ENCODE measurements around the gene IMPG1. TPM values are rescaled to one million over a fixed set of nuclear protein-coding genes. Genes with fewer than 3 reads are reported as not detected.

Gene IMPG1
- total and polyA plus RNA-seq, 10 of the 15 experiments (the other 5 are each of a cell fraction or from before 2014, with no cell fraction given) = not detected

DNA sequence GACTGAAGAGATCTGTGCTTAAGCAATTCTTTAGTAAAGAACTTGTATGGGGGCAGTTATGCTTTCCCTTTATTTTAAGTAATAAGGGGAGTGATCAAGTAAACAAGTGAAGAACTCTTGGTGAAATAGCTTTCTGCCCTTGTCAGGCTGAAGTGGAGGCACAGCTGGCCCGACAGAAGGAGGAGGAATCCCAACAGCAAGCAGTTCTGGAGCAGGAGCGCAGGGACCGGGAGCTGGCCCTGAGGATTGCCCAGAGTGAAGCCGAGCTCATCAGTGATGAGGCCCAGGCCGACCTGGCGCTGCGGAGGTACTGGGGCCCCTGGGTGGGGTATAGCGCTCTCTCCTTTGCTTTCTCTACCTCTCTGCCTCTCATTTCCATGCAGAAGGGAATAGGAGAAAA, 180.1 kb downstream of the IMPG1 start:
- in situ Hi-C loops (cut with MboI) = no loop called here
- Histone ChIP-seq H3K79me2 (ENCODE audit: control insufficient read depth, insufficient read depth, low read length) (no peaks in the 10 kb centered on the region), H2AFZ (ENCODE audit: control insufficient read depth, low read depth, low read length) (no peak overlapping the region), H3K27me3 (replicated peaks in 1 of 2; ENCODE audit: control insufficient read depth in 2 of 2, insufficient read depth in 2 of 2, low read length in 1 of 2) (no peaks in the 10 kb centered on the region), H3K4me1 (ENCODE audit: control insufficient read depth, insufficient read depth, low read length) (no peaks in the 10 kb centered on the region), H3K4me2 (ENCODE audit: control insufficient read depth, insufficient read depth) (no peak overlapping the region), H3K27ac (ENCODE audit: control insufficient read depth, insufficient read depth) (no peak overlapping the region), H4K20me1 (ENCODE audit: control insufficient read depth, insufficient read depth) (no peaks in the 10 kb centered on the region), H3K9me3 (replicated peaks; ENCODE audit: control insufficient read depth, insufficient read depth, low read length) (no peaks in the 10 kb centered on the region), H3K9ac (ENCODE audit: control insufficient read depth, insufficient read depth, low read length) (no peak overlapping the region), H3K4me3 (no peak overlapping the region), H3K36me3 (ENCODE audit: control insufficient read depth in 2 of 2, insufficient read depth in 2 of 2, low read length in 1 of 2) (no peaks in the 10 kb centered on the region; a peak in 2 of 4 replicates)
- FAIRE-seq = no peak
- BruUV-seq (replicated peaks) = no TSS peak
- TF ChIP-seq ATF7 (IDR thresholded peaks at IDR 0.05; ENCODE audit: low read depth) (no peak), MXI1 (IDR thresholded peaks at IDR 0.05; ENCODE audit: low read depth, low read length) (no peak), EED (IDR thresholded peaks at IDR 0.05; ENCODE audit: low read depth) (no peak), YBX1 (IDR thresholded peaks at IDR 0.05) (no peak), HDAC2 (IDR thresholded peaks at IDR 0.05) (no peak)
- TF ChIP-seq, protein P1, sequence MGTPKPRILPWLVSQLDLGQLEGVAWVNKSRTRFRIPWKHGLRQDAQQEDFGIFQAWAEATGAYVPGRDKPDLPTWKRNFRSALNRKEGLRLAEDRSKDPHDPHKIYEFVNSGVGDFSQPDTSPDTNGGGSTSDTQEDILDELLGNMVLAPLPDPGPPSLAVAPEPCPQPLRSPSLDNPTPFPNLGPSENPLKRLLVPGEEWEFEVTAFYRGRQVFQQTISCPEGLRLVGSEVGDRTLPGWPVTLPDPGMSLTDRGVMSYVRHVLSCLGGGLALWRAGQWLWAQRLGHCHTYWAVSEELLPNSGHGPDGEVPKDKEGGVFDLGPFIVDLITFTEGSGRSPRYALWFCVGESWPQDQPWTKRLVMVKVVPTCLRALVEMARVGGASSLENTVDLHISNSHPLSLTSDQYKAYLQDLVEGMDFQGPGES (IDR thresholded peaks at IDR 0.05) = no peak
- ChIA-PET RAD21 (ENCODE audit: unreplicated experiment) (interaction anchor here (1.0 to 2.9 kb wide), 8 partner anchors 13 to 969 kb away, joined by 3 to 14 read pairs (median 6); no protein-coding TSS in a partner anchor), SMC1A (ENCODE audit: uncharacterized antibody, unreplicated experiment) (interaction anchor here (0.8 to 2.8 kb wide), 9 partner anchors 8 to 969 kb away, joined by 3 to 24 read pairs (median 10); no protein-coding TSS in a partner anchor), CTCF (interaction anchor here (0.8 to 7.0 kb wide), 30 partner anchors 8 to 1565 kb away, joined by 3 to 157 read pairs (median 6); no protein-coding TSS in a partner anchor), POLR2A (interaction anchor here (1.0 to 1.3 kb wide), 2 partner anchors 20 to 31 kb away, joined by 3 read pairs; no protein-coding TSS in a partner anchor)
- intact Hi-C loops (cut with micrococcal nuclease; ENCODE audit: unreplicated experiment) = loop anchor here (2.0 kb wide), 1 partner anchor 1564 kb away; no protein-coding TSS in a partner anchor
- ATAC-seq = no peak
- no peak for DNase-seq (ENCODE audit: low read depth, low spot score)
- 74% methylated on average over 8 of the region's 8 CpGs for WGBS (ENCODE audit: insufficient coverage, insufficient replicate concordance, low lambda C conversion rate, missing lambda C conversion rate)

DNA sequence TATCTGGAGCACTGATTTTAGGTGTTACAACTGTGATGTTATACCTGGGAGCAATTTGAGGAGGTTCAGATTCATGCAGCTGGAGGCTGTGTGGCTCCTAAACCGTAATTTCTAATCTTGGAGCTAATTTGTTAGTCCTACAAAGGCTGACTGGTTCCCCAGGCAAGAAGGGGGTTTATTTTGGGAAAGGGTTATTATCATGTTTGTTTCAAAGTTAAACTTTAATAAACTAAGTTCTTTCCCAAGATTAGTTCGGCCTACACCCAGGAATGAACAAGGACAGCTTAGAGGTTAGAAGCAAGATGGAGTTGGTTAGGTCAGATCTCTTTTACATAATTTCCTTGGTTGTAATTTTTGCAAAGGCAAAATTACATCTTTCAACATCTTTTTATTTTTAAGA, 187.6 kb downstream of the IMPG1 start:
- H3K79me2 ChIP-seq (ENCODE audit: control insufficient read depth, insufficient read depth, low read length) = no peaks in the 10 kb centered on the region
- WGBS (ENCODE audit: insufficient coverage, insufficient replicate concordance, low lambda C conversion rate, missing lambda C conversion rate) = 9% methylated on average over 2 of the region's 2 CpGs
- in situ Hi-C loops (cut with MboI) = no loop called here
- H3K9me3 ChIP-seq (replicated peaks; ENCODE audit: control insufficient read depth, insufficient read depth, low read length) = no peaks in the 10 kb centered on the region
- POLR2A ChIA-PET = no interaction called here
- no peaks in the 10 kb centered on the region for H3K27me3 ChIP-seq (replicated peaks in 1 of 2; ENCODE audit: control insufficient read depth in 2 of 2, insufficient read depth in 2 of 2, low read length in 1 of 2)
- no peak overlapping the region for H3K4me2 ChIP-seq (ENCODE audit: control insufficient read depth, insufficient read depth)
- DNase-seq (ENCODE audit: low read depth, low spot score) (no peak), ATAC-seq (no peak), FAIRE-seq (no peak)
- intact Hi-C loops (cut with micrococcal nuclease; ENCODE audit: unreplicated experiment) = no loop called here
- CTCF ChIA-PET = interaction anchor here (4.6 kb wide), 1 partner anchor 9 kb away, joined by 35 read pairs; no protein-coding TSS in a partner anchor
- SMC1A ChIA-PET (ENCODE audit: uncharacterized antibody, unreplicated experiment) = interaction anchor here (2.2 kb wide), 1 partner anchor 9 kb away, joined by 13 read pairs; no protein-coding TSS in a partner anchor
- no TSS peak for BruUV-seq (replicated peaks)
- no peaks in the 10 kb centered on the region for H4K20me1 ChIP-seq (ENCODE audit: control insufficient read depth, insufficient read depth)
- H3K4me3 ChIP-seq = no peak overlapping the region
- no peaks in the 10 kb centered on the region for H3K4me1 ChIP-seq (ENCODE audit: control insufficient read depth, insufficient read depth, low read length)
- no peak overlapping the region for H3K27ac ChIP-seq (ENCODE audit: control insufficient read depth, insufficient read depth)
- no peak overlapping the region for H3K9ac ChIP-seq (ENCODE audit: control insufficient read depth, insufficient read depth, low read length)
- RAD21 ChIA-PET (ENCODE audit: unreplicated experiment) = no interaction called here
- no peaks in the 10 kb centered on the region; a peak in 1 of 4 replicates for H3K36me3 ChIP-seq (ENCODE audit: control insufficient read depth in 2 of 2, insufficient read depth in 2 of 2, low read length in 1 of 2)
- no peak overlapping the region for H2AFZ ChIP-seq (ENCODE audit: control insufficient read depth, low read depth, low read length)
- no peak for TF ChIP-seq GATAD2B (conservative IDR thresholded peaks at IDR 0.05; ENCODE audit: low read depth)
- no peak for TF ChIP-seq MYC (IDR thresholded peaks at IDR 0.05; ENCODE audit: insufficient read depth, insufficient read length, insufficient replicate concordance, low read length, severe bottlenecking)
- no peak for TF ChIP-seq PAX5 (IDR thresholded peaks at IDR 0.05; ENCODE audit: borderline replicate concordance, low read depth, low read length)
- no peak for TF ChIP-seq NFXL1 (IDR thresholded peaks at IDR 0.05; ENCODE audit: borderline replicate concordance)
- TF ChIP-seq, protein P2, sequence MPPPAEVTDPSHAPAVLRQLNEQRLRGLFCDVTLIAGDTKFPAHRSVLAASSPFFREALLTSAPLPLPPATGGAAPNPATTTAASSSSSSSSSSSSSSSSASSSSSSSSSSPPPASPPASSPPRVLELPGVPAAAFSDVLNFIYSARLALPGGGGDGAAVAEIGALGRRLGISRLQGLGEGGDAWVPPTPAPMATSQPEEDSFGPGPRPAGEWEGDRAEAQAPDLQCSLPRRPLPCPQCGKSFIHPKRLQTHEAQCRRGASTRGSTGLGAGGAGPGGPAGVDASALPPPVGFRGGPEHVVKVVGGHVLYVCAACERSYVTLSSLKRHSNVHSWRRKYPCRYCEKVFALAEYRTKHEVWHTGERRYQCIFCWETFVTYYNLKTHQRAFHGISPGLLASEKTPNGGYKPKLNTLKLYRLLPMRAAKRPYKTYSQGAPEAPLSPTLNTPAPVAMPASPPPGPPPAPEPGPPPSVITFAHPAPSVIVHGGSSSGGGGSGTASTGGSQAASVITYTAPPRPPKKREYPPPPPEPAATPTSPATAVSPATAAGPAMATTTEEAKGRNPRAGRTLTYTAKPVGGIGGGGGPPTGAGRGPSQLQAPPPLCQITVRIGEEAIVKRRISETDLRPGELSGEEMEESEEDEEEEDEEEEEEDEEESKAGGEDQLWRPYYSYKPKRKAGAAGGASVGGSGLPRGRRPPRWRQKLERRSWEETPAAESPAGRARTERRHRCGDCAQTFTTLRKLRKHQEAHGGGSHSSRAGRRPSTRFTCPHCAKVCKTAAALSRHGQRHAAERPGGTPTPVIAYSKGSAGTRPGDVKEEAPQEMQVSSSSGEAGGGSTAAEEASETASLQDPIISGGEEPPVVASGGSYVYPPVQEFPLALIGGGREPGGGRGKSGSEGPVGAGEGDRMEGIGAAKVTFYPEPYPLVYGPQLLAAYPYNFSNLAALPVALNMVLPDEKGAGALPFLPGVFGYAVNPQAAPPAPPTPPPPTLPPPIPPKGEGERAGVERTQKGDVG (CRISPR knock-in tag; IDR thresholded peaks at IDR 0.05) = no peak
- no peak for TF ChIP-seq CBX5 (IDR thresholded peaks at IDR 0.05; ENCODE audit: low read depth)
- TF ChIP-seq SREBF1 (IDR thresholded peaks at IDR 0.05; ENCODE audit: low read length) = no peak
- TF ChIP-seq SUPT20H (IDR thresholded peaks at IDR 0.05; ENCODE audit: borderline replicate concordance, control insufficient read depth, low read depth, low read length) = no peak
- TF ChIP-seq RUNX3 (IDR thresholded peaks at IDR 0.05; ENCODE audit: low read length) = no peak

Measured in GM12878 (cell line).